ENCODE measurements around the gene KLRK1.
"Not testable (repeated sequence)": the region's sequence is repeated elsewhere in the genome, so short reads cannot be mapped to it uniquely, and the experiment has no call there.

The KLRK1 gene

DNA sequence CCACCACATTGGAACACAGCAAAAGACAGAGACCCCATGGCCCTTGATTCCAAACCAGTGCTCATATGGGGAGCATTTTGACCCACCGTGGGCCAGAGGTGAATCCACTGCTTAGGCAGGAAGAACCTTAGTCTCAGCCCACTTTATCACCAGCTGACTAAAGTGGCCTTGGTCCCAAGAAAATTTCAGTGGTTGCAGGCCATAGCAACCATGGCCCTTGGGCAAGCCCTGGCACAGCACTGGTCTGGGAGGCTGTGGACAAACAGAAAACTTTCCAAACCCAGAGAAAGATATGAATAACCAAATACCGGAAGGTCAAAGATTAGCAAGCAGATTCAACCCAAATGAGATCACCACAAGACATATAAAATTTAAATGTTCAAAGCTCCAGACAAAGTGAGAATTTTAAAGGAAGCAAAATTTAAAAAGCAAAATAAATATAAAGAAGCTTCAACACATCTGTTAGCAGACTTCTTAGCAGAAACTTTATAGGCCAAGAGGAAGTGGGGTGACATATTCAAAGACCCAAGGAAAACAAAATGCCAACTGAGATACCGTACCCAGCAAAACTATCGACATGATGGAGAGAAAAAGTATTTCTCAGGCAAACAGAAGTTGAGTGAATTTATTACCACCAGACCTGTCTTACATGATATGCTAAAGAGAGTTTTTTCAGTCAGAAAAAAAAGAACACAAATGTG is 7.8 kb downstream of the KLRK1 start:
- FAIRE-seq: no peak
- no peak for TF ChIP-seq CTCF (IDR thresholded peaks at IDR 0.05; ENCODE audit: insufficient read depth, missing control alignments)
- DNase-seq (ENCODE audit: insufficient read length, low spot score): no peak

DNA sequence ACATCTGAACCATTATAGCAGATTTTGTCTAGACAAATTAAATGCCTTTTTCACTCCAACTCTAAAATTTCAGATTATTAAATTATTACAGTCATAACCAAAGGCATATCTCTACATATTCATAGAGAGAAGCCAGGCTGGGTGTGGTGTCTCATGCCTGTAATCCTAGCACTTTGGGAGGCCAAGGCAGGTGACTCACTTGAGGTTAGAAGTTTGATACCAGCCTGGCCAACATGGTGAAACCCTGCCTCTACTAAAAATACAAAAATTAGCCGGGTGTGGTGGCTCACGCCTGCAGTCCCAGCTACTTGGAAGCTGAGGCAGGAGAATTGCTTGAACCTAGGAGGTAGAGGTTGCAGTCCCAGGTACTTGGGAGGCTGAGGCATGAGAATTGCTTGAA is 11.1 kb downstream of the KLRK1 start:
- not testable (repeated sequence) for DNase-seq (ENCODE audit: insufficient read length, low spot score); FAIRE-seq

- TF ChIP-seq CTCF (IDR thresholded peaks at IDR 0.05; ENCODE audit: insufficient read depth, missing control alignments): no peak
- DNase-seq (ENCODE audit: insufficient read length, low spot score) (no peak), FAIRE-seq (no peak)
Measured at GRCh38 chr12:10374624-10375018, 15.2 kb downstream of the KLRK1 start.

DNA sequence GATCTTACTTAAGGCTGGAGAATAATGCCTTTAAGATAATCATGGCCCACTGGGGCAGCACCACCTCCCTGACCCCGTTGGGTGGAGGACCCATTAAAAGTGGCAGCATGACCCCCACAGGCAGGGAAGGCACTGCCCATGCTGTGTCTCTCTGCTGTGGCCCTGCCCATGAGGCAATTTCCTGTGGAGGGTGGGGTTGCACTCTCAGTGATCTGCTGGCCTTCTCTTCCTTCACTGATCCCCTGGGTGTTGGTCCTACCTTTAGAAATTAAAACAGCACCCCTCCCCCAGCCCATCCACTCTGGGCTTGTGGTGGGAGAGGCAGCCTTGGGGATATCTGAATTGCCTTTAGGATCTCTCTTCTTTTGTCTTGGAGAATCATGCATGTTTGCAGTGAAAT is 17.3 kb downstream of the KLRK1 start:
- FAIRE-seq: no peak
- no peak for TF ChIP-seq CTCF (IDR thresholded peaks at IDR 0.05; ENCODE audit: insufficient read depth, missing control alignments)
- no peak for DNase-seq (ENCODE audit: insufficient read length, low spot score)

DNA sequence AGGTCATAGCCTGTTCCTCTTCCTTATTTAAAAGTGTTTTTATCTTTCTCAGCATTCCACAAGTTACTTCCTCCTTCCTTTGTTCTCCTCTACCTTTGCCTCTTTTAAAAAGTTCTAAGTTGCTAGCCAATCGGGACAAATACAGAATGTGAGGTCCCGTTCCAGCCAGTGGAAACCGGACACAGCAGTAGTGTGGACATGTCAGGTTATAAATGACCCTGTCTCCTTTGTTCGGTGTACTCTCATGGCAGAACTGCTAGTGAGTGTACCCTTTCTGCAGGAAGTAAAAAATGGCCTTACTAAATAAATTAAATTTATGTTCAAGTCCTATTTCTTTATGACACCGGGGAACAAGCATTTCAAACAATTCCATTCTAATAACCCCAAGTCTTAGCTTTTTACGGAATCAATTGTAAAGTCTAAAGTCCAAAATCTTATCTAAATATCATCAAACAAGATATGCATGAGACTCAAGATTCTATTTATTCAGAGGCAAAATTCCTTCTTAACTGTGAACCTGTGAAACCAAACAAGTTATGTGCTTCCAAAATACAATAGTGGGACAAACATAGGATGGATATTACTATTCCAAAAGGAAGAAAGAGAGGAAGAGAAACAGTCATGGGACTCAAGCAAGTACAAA is 17.8 kb downstream of the KLRK1 start:
- DNase-seq (ENCODE audit: insufficient read length, low spot score); FAIRE-seq: not testable (repeated sequence)

DNA sequence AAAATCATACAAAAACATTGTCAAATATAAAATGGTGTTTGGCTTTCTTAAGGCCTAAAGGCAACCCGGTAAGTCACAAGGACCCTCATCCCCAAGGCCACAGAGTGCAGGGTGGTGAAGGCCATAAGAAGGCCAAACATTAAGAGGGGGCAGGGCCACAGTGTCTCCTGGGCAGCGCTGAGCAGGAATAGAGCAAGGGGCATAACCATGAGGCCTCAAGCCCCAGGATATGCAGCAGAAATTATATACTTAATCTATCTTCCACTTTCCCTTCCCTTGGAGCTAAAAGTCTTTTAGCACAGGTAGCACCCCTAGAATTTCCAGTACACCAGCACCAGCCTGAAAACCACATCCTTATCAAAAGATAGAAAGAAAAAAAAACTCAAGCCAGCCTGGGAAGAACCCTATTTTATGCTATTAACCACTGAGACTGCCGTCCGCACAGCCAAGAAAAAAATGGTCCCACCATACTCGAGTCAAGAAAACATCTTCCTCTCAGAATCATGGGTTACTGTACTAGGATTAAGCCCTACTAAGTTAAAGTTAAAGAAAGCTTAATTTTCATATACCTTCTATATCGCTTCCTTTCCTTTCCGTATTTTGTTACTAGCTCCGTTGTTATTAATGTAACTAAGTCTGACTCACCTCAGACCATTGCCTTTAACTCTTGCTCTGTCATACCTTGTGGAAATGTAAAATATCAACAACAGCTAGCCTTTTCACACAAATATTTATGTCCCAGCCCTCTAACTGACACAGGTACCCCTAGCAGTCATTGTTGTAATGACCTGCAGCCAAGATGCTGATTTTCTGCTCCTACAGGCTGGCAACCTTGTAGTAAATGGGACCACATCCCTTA is 20.1 kb downstream of the KLRK1 start:
- no peak for TF ChIP-seq CTCF (IDR thresholded peaks at IDR 0.05; ENCODE audit: insufficient read depth, missing control alignments)

DNA sequence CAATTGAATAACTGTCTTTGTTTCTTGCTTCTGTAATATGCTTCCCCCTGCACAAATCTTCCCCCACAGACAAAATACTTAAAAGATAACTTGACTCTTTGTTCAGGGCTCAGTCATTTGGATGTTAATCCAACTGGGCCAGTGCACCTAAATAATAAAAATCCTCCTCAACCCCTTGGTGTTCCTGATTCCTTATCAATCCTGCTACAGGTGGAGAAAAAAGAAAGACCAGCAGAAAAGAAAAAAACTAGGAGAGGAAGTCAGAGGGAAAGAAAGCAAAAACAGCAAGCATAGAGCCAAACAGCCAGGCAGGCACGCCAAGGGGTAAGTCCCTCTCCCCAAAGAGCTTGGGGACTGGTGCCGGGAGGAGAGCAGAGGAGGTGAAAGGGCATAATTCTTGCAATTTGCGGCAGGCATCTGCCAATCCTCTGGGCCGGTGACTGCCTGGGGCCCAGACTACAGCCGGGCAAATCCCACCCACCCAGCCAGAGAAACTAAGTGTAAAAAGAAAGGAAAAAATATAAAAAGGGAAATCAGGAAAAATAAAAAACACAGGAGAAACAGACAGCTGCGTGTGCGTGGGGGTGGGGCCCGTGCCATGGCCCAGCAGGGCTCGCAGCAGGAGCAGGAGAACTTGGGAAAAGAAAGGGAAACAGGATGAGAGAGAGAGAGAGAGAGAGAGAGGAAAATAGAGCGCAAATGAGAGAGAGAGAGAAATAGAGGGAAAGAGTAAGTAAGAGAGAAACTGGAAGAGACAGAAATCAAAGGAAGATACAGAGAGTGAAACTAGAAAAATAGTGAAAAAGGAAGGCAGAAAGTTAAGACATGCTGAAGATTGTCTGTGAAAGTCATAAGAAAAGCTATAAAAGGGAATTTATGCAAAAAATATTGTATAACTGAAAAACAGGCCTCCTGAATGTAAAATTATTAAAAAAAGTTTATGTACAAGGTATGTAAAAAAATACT is 21.4 kb downstream of the KLRK1 start:
- no peak for FAIRE-seq
- DNase-seq (ENCODE audit: insufficient read length, low spot score): no peak
- TF ChIP-seq CTCF (IDR thresholded peaks at IDR 0.05; ENCODE audit: insufficient read depth, missing control alignments): no peak

More for the DNA sequence above, 20.1 kb downstream of the KLRK1 start:
- FAIRE-seq (no peak), DNase-seq (ENCODE audit: insufficient read length, low spot score) (no peak)

- DNase-seq (ENCODE audit: insufficient read length, low spot score); FAIRE-seq: not testable (repeated sequence)
Measured at GRCh38 chr12:10367714-10368113, 22.1 kb downstream of the KLRK1 start.
